COLO668 (cell line): Measurements from ENCODE around the gene MFAP3.
"Not testable (repeated sequence)": the region's sequence is repeated elsewhere in the genome, so short reads cannot be mapped to it uniquely, and the experiment has no call there.

Source experiments
- DNase-seq: peaks from one replicate; lab custom pipeline; 2025; ENCODE audit not compliant: unreplicated experiment; lab: John Stamatoyannopoulos, UW

Gene MFAP3

DNA sequence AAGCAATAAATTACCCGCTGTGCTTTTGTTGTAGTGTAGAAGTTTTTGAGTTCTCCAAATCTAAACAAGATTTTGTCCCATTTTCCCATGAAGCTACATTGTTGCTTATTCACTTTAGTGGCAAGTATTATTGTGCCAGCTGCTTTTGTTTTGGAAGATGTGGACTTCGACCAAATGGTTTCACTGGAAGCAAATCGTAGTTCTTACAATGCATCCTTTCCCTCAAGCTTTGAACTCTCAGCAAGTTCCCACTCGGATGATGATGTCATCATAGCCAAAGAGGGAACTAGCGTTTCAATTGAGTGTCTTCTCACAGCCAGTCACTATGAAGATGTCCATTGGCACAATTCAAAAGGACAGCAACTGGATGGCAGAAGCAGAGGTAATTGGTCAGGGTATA lies 10.9 kb downstream of the MFAP3 start:
- DNase-seq: no peak

DNA sequence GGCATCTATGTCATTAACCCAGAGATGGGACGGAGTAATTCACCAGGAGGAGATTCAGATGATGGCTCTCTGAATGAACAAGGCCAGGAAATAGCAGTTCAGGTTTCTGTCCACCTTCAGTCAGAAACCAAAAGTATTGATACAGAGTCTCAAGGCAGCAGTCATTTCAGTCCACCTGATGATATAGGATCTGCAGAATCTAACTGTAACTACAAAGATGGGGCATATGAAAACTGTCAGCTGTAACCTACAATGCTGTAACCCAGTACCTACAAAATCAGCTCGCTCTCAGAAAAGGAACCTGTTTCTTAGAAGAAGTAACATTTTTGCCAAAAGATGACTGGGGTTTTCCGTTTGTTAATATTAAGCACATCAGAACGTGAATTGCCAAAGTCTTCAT lies 14.7 kb downstream of the MFAP3 start:
- no peak for DNase-seq

DNA sequence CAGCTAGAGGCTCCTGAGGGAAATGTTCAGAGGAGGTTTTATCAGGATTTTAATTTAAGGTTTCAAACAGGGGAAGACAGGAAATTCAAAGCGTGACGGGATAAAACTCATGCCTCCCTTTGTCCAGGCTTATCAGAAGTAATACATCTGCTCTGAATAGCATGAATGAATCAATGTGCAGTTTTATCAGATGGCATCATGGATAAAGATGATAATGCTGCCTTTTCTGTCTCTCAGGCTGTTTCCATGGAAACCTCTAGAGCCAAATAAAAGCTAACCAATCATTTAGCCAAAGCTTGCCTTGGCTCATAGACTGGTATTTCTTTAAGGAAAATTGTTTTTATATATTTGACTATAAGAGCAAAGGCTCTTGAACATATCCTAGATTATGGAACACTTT lies 16.4 kb downstream of the MFAP3 start:
- DNase-seq: no peak

DNA sequence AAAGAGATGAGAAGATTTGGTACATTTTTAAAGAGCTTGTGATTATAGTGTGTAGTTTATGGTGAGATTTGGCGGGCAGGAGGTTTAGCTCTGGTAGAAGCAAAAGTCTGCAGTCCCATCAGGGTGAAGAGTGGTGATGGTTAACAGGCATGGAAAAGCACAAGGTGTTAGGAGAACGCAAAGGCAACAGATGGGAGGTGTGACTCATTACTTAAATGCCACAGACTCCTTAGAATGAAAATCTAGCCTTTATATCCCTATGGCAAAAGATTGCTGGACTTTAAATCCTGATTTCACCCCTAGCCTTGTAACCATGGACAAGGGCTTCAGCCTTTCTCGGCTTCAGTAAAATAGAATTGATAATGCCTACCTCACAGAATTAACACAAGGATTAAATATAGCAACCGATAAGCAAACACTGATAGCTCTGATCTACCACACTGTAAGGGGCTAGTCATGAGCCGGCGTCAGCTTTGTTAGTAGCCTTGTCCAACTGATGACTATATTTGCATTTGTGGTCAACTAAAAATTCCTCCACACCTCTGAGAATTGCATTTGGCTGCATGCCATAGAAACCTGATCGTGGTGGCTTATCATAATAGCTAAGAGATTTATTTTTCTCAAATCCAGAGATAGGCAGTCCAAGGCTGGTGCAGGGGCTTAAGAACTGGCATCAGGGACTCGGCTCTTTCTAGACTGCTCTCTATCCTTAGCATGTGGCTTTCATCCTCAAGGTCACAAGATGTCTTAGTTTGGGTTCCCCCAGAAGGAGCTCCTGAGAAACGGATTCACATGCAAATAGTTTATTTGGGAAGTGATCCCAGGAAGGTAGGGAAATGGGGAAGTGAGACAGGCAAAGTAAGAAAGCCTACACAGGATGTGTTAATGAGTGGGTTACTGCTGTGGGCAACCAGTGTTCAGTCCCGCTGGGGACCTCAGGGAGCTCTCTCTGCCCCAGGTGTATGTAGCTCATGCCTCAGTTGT lies 19.6 kb downstream of the MFAP3 start:
- DNase-seq: peak; percentile 58

DNA sequence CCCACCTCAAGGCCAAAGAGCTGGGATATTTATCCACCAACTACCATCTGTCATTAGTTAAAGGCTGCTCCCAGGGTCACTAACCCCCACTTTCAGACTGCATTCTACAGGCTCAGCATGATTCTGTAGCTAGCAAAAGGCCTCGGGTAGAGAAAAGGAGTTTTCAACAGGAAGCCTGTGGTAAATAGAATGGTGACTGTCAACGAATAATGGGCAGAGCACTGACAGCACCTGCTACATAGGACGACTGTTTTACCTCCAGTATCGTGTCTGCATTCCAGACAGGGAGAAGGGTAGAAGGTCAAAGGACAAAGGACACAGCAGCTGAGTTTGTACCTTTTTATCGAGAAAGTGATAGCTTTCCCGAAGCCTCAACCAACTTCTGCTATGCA lies 20.3 kb downstream of the MFAP3 start:
- no peak for DNase-seq

DNA sequence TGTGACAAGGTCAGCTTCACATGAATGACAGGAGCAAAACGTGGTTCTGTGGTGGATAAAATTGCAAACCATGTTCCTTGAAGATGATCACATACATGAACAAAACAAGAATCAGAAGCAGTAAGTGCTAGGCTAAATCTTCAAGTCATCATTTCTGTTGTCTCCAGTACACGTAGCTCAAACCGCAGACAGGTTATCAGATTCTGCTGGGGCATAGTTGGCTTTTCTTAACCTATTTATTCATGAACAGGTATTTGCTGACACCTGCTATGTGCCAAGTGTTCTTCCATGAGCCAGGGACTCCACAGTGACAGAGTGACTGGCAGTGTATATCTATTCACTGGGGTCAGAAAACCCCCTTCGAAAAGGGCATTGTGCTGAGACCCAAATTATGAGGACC lies 20.8 kb downstream of the MFAP3 start:
- DNase-seq: no peak

DNA sequence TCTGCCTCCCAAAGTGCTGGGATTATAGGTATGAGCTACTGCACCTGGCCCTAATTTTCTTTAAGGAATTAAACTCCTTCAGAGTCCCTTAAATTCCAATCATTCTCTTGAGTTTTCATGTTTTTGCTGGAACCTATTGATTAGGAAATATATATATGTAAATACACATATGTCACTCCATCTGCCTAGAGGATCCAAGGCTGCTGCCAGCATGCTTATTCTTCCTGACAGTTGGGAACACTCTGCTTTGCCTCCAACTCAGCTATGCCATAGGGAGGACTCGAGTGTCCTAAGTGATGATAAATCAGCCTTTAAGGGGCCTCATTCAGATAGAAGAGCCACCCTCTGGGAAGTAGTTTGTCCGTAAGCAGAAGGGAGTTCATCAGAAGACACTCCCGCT lies 21.8 kb downstream of the MFAP3 start:
- DNase-seq: no peak

DNA sequence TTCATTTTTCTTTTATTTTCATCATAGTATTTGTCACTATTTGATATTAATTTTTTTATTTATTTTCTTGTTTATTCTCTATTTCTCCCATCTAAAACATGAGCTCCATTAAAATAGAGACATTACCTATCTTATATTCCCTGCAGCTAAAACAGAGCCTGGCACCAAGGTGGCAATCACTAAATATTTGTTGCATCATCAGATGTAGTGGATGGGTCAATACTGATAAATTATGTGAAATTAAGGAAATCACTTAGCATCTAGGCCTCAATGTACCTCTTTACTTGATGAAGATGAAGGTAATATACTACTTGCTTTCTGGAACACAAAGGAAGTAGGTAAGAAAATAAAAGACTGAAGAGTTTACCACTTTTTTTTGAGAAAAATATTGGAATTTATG lies 24.6 kb downstream of the MFAP3 start:
- no peak for DNase-seq

DNA sequence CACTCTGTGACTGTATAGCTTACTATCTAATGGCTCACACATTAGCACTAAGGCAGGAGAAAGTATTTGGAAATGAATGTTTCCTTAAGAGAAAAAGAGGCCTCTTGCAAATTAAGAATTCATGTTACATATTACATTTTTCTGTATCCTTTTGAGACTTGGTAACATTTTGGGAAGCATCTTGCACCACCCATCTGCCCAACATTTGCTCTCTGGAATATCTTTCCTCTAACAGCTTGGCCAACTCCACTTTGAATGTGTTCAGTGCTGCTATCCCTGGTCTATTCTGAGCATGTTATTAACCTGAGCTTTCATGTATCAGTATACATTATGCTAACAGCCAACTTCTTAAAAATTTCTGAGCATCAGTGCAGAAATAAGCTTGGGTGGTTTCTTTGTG lies 27.2 kb downstream of the MFAP3 start:
- no peak for DNase-seq

DNA sequence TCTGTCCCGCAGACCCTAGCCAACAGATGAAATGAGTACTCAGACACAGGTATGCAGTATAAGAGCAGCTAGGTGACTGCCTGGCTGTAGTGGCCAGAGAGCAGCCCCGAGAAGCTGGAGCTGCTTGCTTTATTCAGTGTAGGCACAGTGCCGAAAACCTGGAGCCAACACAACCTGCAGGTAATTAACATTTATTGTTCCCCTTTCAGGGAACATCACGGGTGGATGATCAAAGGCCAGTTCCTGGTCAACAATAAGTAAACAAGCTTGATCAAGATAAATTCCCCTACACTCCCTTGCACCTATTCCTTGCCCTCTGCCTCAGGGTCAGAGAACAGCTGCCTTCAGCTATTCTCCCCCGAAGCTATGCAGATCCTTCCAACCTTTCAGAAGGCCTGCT lies 31.1 kb downstream of the MFAP3 start:
- not testable (repeated sequence) for DNase-seq

DNA sequence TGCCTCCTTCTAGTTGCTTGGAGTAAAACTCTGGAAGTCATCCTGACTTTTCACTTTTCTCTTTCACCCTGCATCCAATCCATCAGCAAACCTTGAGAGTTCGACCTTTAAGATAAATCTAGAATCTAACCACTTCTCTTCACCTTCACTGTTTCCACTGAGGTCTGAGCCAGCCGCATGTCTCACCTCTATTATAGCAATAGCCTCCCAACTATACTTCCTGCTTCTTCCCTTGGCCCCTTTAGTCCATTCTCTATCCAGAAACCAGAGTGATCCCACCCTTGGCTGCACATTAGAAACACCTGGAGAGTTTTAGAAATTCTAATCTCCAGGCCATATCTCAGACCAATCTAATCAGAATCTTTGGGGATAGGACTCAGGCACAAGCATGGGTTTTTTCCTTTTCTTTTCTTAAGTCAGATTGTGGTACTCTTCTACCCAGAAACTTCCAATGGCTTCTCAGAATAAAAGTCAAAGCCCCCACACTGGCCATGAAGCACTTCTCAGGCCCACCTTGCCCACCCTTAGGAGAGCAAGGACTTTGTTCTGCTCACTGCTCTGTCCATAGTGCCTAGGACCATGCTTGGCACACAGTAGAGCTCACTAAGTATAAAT lies 33.1 kb downstream of the MFAP3 start:
- DNase-seq: no peak

DNA sequence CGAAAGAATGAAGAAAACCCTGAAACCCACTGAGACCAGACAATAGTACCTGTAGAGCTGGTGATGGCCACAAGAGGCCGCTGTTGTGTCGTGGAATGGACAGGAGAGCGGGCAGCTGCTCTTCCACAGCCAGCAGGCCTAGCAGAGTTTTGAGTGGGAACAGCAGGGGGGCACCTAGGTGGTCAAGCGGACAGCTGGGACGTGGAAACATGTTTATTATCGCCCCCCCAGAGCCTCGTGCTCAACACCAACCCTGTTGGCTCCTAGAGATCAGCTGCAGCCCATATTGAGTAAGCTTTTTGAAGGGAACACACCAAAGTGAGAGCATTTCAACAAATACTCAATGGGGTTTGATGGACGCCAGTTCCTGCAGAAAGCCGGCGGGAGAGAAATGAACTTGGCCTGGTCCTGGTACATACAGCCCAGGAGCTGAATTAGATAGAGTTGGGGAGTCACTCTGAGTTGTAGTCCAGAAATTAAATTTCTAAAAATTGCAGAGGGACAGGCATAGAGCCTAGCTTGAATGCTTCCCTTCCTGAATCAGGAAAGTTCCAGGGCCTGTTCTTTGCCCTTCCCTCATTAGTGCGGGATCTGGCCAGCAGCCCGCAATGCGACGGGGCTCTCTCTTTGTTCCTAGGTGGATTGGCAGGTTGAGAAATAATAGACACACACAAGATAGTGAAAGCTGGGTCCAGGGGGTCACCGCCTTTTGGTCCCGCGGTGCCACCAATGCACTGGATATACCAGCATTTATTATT lies 33.8 kb downstream of the MFAP3 start:
- peak; percentile 68 for DNase-seq

DNA sequence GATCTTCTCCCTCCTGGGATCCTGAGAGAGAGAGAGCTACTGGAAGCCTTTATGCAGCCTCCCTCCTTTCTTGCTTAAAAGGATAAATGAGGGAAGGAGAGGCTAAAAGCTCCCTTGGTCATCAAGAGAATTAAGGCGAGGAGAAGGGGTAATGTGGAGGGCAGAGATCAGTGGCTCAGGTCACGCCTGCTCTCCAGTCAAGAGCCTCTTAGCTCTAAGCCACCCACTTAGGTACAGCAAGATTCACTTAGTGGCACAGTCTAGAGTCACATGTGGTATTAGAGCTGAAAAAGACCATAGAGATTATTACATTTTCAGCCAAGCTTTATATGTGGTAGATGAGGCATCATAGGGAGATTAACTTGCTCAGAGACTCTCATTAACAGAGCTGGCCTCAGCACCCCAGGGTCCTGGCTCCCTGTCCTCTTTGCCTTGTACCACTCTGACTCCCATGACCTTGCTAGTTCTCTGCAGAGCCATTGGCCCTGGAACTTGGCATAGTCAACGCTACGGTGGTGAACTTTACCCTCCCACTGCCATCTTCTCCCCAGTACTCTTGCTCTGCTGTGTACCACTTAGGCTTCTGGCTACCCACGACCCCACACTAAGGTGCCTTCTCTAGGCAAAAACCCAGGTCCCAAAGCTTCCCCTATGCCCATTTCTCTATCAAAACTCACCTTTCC lies 37.6 kb downstream of the MFAP3 start:
- DNase-seq: no peak

DNA sequence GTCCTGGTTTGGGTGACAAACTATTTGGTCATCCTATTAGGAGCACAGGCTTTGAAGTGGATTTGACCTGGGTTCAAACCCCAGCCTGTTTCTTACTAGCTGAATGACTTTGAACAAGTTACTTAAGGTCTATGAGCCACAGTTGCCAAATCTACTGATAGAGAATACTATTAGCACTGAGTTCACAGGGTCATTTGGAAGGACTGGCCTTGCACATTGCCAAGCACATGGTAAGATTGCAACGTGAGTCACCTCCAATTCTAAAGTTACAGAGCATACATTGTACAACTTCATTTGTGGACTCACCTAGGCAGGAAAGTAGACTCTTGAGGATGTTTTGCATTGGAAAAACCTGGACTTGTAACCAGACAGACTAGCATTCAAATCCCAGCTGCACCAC lies 38.9 kb downstream of the MFAP3 start:
- no peak for DNase-seq

DNA sequence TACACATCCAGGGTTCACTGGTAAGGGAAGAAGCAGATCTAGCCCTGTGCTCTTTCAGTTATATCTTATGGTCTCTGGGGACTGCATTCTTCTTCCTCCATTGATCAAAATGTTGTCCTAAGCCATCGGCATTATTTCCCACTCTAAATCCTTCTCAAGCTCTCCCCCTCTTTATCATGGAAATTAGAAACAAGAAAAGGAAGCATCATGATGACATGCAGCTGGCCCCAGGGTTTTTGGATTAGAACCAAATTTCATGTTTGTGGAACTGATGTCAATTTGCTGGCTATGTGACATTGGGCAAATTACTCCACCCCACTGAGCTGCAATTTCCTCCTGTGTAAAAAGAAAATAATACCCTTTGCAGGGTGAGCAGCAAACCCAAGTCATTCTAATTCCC lies 39.5 kb downstream of the MFAP3 start:
- peak; percentile 6 for DNase-seq

DNA sequence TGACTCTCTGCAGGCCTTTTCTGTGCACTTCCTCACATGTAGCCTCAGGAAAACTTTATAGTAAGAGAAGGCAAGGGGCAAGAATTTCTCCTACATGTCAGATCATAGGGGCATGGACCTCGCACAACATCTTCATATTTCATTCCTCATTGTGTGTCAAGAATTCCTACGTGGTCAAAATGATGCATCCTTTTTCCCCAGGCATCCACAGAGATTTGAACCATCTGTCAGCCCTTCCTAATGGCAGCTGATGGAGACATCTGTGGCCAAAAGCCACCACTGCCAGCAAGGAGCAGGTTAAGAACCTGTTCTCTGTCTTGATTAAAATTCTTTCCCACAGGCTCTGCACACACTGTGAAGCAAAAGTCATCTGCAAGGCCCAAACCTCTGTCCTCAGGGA lies 42.5 kb downstream of the MFAP3 start:
- no peak for DNase-seq

DNA sequence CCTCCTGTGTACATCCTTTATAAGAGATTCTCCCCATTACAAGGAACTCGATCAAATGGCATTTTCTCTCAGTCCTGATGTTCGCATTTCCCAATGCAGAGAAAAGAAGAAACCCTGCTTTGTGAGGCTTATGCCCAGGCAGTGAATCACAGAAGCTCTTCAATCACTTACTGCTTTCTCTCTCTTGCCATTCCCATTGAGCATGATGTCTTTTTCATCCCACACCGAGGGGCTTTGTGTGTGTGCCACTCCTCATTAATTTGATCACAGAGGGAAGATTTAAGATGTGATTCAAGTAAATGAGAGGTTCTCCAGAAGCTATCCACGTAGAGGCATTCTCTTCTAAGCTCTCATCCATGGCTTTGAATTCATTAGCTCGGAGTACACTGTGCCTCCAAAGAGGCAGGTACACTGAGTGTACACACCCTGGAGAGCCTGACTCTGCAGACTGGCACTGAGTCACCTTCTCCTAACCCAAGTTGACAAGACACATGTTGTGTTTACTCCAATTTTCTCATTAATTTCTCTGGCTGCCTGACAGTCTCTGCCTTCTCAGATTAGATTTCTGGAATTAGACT lies 45.4 kb downstream of the MFAP3 start:
- DNase-seq: no peak

DNA sequence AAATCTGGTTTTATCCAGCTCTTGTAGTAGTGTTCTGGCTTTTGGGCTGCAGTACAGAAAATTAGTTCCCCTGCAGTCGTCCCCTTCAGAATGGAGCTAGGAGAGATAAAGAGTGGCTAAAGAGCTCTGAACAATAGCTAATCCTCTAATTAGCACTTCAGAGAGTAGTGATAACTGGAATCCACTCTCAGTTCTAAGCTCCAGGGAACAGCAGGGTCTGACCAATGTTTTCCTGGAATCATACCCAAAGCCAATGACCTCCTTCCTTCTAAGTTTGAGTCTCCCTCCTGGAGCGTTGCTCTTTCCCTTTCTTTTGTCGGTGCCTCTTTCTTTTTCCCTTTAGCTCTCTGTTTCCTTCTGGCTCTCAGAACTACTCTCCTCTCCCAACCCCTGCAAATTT lies 47.4 kb downstream of the MFAP3 start:
- no peak for DNase-seq

DNA sequence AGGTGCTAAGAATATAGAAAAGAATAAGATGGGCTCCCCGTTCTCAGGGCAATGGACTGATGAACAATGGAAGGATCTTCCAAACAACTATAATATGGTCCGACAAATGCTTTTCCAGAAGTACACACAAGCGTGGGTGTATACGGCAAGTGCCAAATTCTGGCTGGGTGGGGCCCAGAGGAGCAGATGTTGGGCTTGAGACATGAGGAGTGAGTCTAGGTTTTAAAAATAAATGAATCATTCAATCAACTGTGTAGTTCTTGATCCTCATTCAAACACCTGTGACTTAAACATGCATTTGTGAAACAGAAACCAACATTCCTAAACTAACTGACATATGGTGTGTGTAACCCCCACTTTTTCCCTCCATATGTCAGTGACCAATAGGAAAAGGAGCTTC lies 47.9 kb downstream of the MFAP3 start:
- DNase-seq: no peak

DNA sequence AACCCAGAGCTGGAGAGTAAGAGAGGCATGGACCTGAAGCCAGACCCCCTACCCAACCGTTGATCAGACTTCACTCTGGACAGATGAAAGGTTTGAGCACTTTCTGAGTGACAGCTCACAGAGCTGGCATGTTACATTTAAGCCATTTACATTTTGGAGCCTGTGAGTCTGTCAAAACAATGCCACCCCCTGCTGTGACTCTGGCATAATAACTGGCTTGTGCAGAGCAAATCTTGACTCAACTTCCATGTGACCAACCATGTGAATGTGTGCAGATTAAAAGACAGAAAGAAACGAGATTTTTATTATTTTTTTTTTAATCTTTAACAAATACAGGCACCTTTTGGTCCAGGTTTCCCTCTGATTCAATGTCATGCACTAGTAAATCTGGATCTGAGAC lies 48.5 kb downstream of the MFAP3 start:
- peak; percentile 2 for DNase-seq

DNA sequence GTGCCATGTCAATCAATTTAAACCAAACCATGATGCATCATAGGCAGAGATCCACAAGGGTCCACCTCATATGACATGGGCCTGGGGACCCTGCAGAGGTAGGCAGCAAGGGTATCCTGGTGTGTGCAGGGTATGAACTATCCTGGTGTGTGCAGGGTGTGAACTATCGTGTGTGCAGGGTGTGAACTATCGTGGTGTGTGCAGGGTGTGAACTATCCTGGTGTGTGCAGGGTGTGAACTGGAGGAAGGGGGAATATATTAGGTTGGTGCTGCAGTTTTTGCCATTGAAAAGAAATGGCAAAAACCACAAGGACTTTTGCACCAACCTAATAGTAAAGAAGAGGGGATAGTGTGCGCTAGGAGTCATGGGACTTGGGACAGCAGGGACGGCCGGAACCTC lies 50.0 kb downstream of the MFAP3 start:
- DNase-seq: no peak
